ENCODE data around the gene CYP2C9.

DNA sequence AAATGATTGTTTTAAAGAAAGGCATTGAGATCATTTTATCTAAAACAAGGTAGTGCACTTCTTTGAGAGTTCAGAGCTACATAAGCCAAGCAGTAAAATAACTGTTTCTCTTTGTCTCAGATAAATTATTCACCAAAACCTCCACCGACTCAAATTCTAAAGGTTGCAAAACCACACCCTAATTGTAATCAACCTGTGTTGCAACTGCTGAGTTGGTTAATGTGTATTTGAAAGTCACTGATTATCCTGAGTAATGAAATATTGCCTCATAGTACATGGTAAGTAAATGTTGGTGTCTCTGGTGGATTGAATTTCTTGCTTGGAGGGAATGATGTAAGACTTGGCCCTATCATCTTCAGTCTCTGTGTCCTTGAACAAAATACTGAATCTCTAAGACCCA lies 35.9 kb upstream of the CYP2C9 start:
- TF ChIP-seq POLR2A (IDR thresholded peaks at IDR 0.05; ENCODE audit: borderline replicate concordance, extremely low read depth, insufficient read depth, insufficient read length) (no peak), CTCF (IDR thresholded peaks at IDR 0.05 in 2 of 3, conservative IDR thresholded peaks at IDR 0.05 in 1 of 3; ENCODE audit: borderline replicate concordance in 1 of 3, insufficient read depth in 1 of 3, low read depth in 2 of 3, low read length in 2 of 3) (no peak), POLR2AphosphoS5 (IDR thresholded peaks at IDR 0.05; ENCODE audit: low read depth, low read length) (no peak), SRF (IDR thresholded peaks at IDR 0.05; ENCODE audit: low read depth) (no peak), YY1 (IDR thresholded peaks at IDR 0.05; ENCODE audit: extremely low read depth, insufficient replicate concordance, low read depth, low read length) (no peak), ELF1 (IDR thresholded peaks at IDR 0.05; ENCODE audit: borderline replicate concordance, low read depth) (no peak)
- TF ChIP-seq, protein P1, sequence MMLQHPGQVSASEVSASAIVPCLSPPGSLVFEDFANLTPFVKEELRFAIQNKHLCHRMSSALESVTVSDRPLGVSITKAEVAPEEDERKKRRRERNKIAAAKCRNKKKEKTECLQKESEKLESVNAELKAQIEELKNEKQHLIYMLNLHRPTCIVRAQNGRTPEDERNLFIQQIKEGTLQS (IDR thresholded peaks at IDR 0.05): no peak
